Neural cell (in vitro differentiated cells): ENCODE data around the gene TUBE1. TPM values are rescaled to one million over a fixed set of nuclear protein-coding genes. Genes with fewer than 3 reads are reported as not detected.

ENCODE experiments used
- H2AFZ ChIP-seq: fragments of 200-600, 300-800 bp; sonication (generic), shearing (Covaris generic); 2 replicates; pipeline ENCODE4 v1.6.0; 2014; ENCODE audit warnings: low read depth, mild to moderate bottlenecking, antibody characterized with exemption, low read length, moderate library complexity
- H3F3A ChIP-seq: fragments of 200-600 bp; shearing (Covaris generic); 2 replicates; pipeline ENCODE4 v1.6.1; 2016; ENCODE audit warnings: mild to moderate bottlenecking, moderate library complexity, mixed read lengths, antibody characterized with exemption, low read length; ENCODE audit not compliant: insufficient read depth, poor library complexity, severe bottlenecking
- H3K27ac ChIP-seq: fragments of 200-600, 300-800 bp; sonication (generic), shearing (Covaris generic); 2 replicates; pipeline ENCODE4 v1.5.1; 2014; ENCODE audit warnings: mild to moderate bottlenecking, low read length, moderate library complexity
- H3K27me3 ChIP-seq: fragments of 300-800, 200-600 bp; sonication (generic), shearing (Covaris generic); 2 replicates; pipeline ENCODE4 v1.6.0; 2014; ENCODE audit warnings: mild to moderate bottlenecking, low read depth, low read length, moderate library complexity; ENCODE audit not compliant: insufficient read depth
- H3K36me3 ChIP-seq: fragments of 300-800, 200-600 bp; sonication (generic), shearing (Covaris generic); 2 replicates; pipeline ENCODE4 v1.5.1; 2014; ENCODE audit warnings: mild to moderate bottlenecking, antibody characterized with exemption, low read length, moderate library complexity; ENCODE audit not compliant: insufficient read depth
- H3K4me2 ChIP-seq: fragments of 300-800, 200-600 bp; sonication (generic), shearing (Covaris generic); 2 replicates; pipeline ENCODE4 v1.6.0; 2014; ENCODE audit warnings: mild to moderate bottlenecking, low read length
- H3K4me3 ChIP-seq: fragments of 300-800, 200-600 bp; sonication (generic), shearing (Covaris generic); 2 replicates; pipeline ENCODE4 v1.5.1; 2014; ENCODE audit warnings: mild to moderate bottlenecking, low read length, moderate library complexity
- H3K79me2 ChIP-seq: fragments of 200-600 bp; shearing (Covaris generic); replicated peaks from 2 replicates; pipeline ENCODE4 v1.6.0; 2014; ENCODE audit warnings: mild to moderate bottlenecking, low read length, moderate library complexity; ENCODE audit not compliant: insufficient read depth
- H3K9ac ChIP-seq: fragments of 300-800, 200-600 bp; sonication (generic), shearing (Covaris generic); 2 replicates; pipeline ENCODE4 v1.6.1; 2016; ENCODE audit warnings: mild to moderate bottlenecking, low read length, mixed read lengths
- H3K9me2 ChIP-seq: fragments of 200-600 bp; shearing (Covaris generic); 2 replicates; pipeline ENCODE4 v1.6.1; 2016; ENCODE audit warnings: mild to moderate bottlenecking, low read length, mixed read lengths; ENCODE audit not compliant: insufficient read depth
- H3K9me3 ChIP-seq: fragments of 200-600, 300-800 bp; sonication (generic), shearing (Covaris generic); 2 replicates; pipeline ENCODE4 v1.6.1; 2016; ENCODE audit warnings: mild to moderate bottlenecking, mixed run types, low read length, moderate library complexity, mixed read lengths
- H4K20me1 ChIP-seq: fragments of 200-600 bp; shearing (Covaris generic); 2 replicates; pipeline ENCODE4 v1.6.1; 2016; ENCODE audit warnings: mild to moderate bottlenecking, mixed run types; ENCODE audit not compliant: insufficient read depth
- EP300 ChIP-seq: fragments of 450-650 bp; conservative IDR thresholded peaks from 2 replicates; pipeline ENCODE4 v1.6.1; 2014; ENCODE audit warnings: antibody characterized with exemption, mild to moderate bottlenecking, moderate library complexity; ENCODE audit not compliant: poor library complexity, severe bottlenecking
- EZH2 ChIP-seq: fragments of 200-600, 300-800 bp; shearing (Covaris generic), sonication (generic); IDR thresholded peaks from 2 replicates; pipeline ENCODE4 v1.6.1; 2014; ENCODE audit warnings: antibody characterized with exemption, low read length, borderline replicate concordance, mild to moderate bottlenecking; ENCODE audit not compliant: insufficient read depth, poor library complexity, severe bottlenecking
- MXI1 ChIP-seq: fragments of 450-650 bp; conservative IDR thresholded peaks from 2 replicates; pipeline ENCODE4 v1.6.1; 2014; ENCODE audit warnings: antibody characterized with exemption, mild to moderate bottlenecking; ENCODE audit not compliant: poor library complexity, severe bottlenecking
- POLR2AphosphoS5 ChIP-seq: IDR thresholded peaks from 2 replicates; pipeline ENCODE4 v1.6.1; 2012
- RAD21 ChIP-seq: fragments of 450-650 bp; conservative IDR thresholded peaks from 2 replicates; pipeline ENCODE4 v1.6.1; 2014; ENCODE audit warnings: antibody characterized with exemption, mild to moderate bottlenecking, moderate library complexity
- SMC3 ChIP-seq: fragments of 450-650 bp; conservative IDR thresholded peaks from 2 replicates; pipeline ENCODE4 v1.6.1; 2014; ENCODE audit warnings: antibody characterized with exemption, mild to moderate bottlenecking, moderate library complexity; ENCODE audit not compliant: poor library complexity
- TAF1 ChIP-seq: IDR thresholded peaks from 2 replicates; pipeline ENCODE4 v1.6.1; 2012; ENCODE audit warnings: low read depth
- polyA plus RNA-seq: library from polyadenylated mRNA; depleted of rRNA; stranded (reverse); fragments of >200 nt; gene quantifications from 2 replicates; pipeline ENCODE4 v1.2.3, GENCODE V29; 2014
- TF ChIP-seq, protein P1 (sequence below): IDR thresholded peaks from 2 replicates; pipeline ENCODE4 v1.6.1; 2012; ENCODE audit warnings: borderline replicate concordance
- TF ChIP-seq, protein P2 (sequence below): fragments of 450-650 bp; IDR thresholded peaks from 2 replicates; pipeline ENCODE4 v1.5.1; 2014; ENCODE audit warnings: antibody characterized with exemption, mild to moderate bottlenecking, moderate library complexity; ENCODE audit not compliant: poor library complexity, severe bottlenecking

TUBE1 gene
- polyA plus RNA-seq, 1 donor from 2014 or later, result 180 TPM

DNA sequence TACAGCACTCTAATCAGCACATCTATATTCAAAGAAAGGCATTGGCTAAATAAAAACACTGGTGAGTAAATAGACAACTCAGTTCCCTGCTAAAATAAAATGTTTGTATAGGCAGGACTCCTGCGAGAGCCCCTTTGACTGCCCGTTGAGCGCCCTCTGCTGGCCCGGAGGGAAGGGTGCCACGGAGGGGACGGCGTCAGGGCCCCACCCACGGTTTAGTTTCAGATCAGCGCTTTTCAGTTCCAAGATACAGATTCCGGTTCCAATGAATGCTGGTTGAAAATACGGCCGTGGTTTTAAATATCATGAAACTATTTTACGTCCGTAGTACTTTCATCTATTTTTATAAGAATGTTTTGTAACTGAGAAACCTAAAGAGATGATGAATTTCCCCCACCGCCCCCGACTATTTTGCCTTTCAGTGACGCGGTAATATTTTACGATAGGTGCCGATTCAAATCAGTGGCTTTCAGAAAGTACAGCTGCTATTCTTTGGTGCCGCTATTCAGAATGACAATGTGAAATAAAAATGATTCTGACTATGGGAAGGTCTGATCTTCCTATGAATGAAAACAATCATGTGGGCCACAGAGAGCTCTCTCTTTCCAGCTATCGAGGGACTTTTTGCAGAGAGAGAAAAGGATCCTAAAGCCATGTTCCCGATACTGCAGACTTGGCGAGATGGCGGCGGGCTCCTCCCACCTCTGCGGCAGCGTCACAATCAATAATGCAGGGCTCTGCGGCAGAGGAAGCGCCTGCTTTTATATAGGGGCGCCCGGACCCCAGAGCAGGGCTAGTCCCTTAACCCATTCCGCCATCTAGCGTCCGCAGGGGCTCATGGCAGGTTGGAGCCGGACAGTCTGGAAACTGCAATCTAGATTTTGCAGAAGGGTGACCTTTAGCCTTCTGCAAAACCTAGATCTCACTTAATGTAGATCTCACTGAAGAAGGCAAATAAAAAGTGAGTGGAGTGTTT is 44.0 kb downstream of the TUBE1 start:
- peak overlapping the region; percentile 96 for H2AFZ ChIP-seq
- H3K4me3 ChIP-seq, result peak overlapping the region; percentile 69
- H3K36me3 ChIP-seq, result no peaks in the 10 kb centered on the region
- TF ChIP-seq POLR2AphosphoS5 (peak; percentile 93), EZH2 (no peak), EP300 (peak; percentile 65), MXI1 (peak; percentile 84), TAF1 (peak; percentile 90), RAD21 (peak; percentile 100), SMC3 (peak; percentile 97)
- TF ChIP-seq, protein P1, sequence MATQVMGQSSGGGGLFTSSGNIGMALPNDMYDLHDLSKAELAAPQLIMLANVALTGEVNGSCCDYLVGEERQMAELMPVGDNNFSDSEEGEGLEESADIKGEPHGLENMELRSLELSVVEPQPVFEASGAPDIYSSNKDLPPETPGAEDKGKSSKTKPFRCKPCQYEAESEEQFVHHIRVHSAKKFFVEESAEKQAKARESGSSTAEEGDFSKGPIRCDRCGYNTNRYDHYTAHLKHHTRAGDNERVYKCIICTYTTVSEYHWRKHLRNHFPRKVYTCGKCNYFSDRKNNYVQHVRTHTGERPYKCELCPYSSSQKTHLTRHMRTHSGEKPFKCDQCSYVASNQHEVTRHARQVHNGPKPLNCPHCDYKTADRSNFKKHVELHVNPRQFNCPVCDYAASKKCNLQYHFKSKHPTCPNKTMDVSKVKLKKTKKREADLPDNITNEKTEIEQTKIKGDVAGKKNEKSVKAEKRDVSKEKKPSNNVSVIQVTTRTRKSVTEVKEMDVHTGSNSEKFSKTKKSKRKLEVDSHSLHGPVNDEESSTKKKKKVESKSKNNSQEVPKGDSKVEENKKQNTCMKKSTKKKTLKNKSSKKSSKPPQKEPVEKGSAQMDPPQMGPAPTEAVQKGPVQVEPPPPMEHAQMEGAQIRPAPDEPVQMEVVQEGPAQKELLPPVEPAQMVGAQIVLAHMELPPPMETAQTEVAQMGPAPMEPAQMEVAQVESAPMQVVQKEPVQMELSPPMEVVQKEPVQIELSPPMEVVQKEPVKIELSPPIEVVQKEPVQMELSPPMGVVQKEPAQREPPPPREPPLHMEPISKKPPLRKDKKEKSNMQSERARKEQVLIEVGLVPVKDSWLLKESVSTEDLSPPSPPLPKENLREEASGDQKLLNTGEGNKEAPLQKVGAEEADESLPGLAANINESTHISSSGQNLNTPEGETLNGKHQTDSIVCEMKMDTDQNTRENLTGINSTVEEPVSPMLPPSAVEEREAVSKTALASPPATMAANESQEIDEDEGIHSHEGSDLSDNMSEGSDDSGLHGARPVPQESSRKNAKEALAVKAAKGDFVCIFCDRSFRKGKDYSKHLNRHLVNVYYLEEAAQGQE, result no peak
- TF ChIP-seq, protein P2, sequence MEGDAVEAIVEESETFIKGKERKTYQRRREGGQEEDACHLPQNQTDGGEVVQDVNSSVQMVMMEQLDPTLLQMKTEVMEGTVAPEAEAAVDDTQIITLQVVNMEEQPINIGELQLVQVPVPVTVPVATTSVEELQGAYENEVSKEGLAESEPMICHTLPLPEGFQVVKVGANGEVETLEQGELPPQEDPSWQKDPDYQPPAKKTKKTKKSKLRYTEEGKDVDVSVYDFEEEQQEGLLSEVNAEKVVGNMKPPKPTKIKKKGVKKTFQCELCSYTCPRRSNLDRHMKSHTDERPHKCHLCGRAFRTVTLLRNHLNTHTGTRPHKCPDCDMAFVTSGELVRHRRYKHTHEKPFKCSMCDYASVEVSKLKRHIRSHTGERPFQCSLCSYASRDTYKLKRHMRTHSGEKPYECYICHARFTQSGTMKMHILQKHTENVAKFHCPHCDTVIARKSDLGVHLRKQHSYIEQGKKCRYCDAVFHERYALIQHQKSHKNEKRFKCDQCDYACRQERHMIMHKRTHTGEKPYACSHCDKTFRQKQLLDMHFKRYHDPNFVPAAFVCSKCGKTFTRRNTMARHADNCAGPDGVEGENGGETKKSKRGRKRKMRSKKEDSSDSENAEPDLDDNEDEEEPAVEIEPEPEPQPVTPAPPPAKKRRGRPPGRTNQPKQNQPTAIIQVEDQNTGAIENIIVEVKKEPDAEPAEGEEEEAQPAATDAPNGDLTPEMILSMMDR, result peak; percentile 99
- peak overlapping the region; percentile 83 for H3K9ac ChIP-seq
- peak overlapping the region; percentile 60 for H3K4me2 ChIP-seq
- H4K20me1 ChIP-seq, result no peaks in the 10 kb centered on the region
- H3K27me3 ChIP-seq, result no peaks in the 10 kb centered on the region
- peak overlapping the region; percentile 95 for H3K27ac ChIP-seq
- H3F3A ChIP-seq, result no peaks in the 10 kb centered on the region
- no peaks in the 10 kb centered on the region for H3K79me2 ChIP-seq
- H3K9me3 ChIP-seq, result no peaks in the 10 kb centered on the region
- no peaks in the 10 kb centered on the region for H3K9me2 ChIP-seq

- H3K4me2 ChIP-seq, result no peak overlapping the region
- no peak for TF ChIP-seq TAF1
- TF ChIP-seq RAD21, result no peak
- no peak for TF ChIP-seq MXI1
- TF ChIP-seq, protein P1, result no peak
- no peak for TF ChIP-seq EZH2
- TF ChIP-seq, protein P2, result no peak
- no peak for TF ChIP-seq SMC3
- no peak for TF ChIP-seq EP300
- TF ChIP-seq POLR2AphosphoS5, result no peak
- no peak overlapping the region for H3K27ac ChIP-seq
- H3K4me3 ChIP-seq, result no peak overlapping the region
- H3K9ac ChIP-seq, result no peak overlapping the region
- H3K9me2 ChIP-seq, result no peaks in the 10 kb centered on the region
- H4K20me1 ChIP-seq, result no peaks in the 10 kb centered on the region
- no peaks in the 10 kb centered on the region for H3K9me3 ChIP-seq
- H2AFZ ChIP-seq, result no peak overlapping the region
- no peaks in the 10 kb centered on the region for H3K27me3 ChIP-seq
- H3K36me3 ChIP-seq, result no peaks in the 10 kb centered on the region
- H3K79me2 ChIP-seq, result no peaks in the 10 kb centered on the region
- no peaks in the 10 kb centered on the region for H3F3A ChIP-seq
These were observed 45.7 kb downstream of the TUBE1 start for GRCh38 chr6:112041535-112041934.
